Vagina (tissue), 2 donors: ENCODE results near the gene ZNF606.

Experiments used
- POLR2AphosphoS5 ChIP-seq, 2 donors: sonication (generic); formaldehyde crosslinking; IDR thresholded peaks; one replicate each; pipeline ENCODE4 v1.9.0; 2017; ENCODE audit warnings: antibody characterized with exemption in 2 of 2, mild to moderate bottlenecking in 2 of 2, low read depth in 1 of 2; ENCODE audit not compliant: insufficient read depth in 1 of 2
- TF ChIP-seq, protein P1 (sequence below), 3 experiments: fragments of 450-650 bp in 2 of 3; fragments of 200-600 bp in 1 of 3; sonication (generic) in 1 of 3; IDR thresholded peaks; one replicate each; pipeline ENCODE4 v1.5.1; 2017 to 2019; ENCODE audit warnings: antibody characterized with exemption in 3 of 3, mild to moderate bottlenecking in 2 of 3, moderate library complexity in 2 of 3

DNA sequence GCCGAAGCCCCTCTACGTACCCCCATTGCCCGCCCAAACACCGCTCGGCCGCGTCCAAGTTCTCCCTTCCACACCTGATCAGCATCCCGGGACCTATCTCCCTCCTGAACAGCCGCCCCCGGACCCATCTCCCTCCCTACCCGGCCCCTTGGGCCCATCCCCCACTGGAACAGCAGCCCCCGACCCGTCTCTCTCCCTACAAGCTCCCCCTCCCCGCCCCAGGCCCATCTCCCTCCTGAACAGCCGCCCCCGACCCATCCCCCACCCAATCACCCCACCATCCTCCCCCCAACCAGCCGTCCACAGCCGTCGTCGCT, 31.8 kb upstream of the ZNF606 start:
- TF ChIP-seq, protein P1, sequence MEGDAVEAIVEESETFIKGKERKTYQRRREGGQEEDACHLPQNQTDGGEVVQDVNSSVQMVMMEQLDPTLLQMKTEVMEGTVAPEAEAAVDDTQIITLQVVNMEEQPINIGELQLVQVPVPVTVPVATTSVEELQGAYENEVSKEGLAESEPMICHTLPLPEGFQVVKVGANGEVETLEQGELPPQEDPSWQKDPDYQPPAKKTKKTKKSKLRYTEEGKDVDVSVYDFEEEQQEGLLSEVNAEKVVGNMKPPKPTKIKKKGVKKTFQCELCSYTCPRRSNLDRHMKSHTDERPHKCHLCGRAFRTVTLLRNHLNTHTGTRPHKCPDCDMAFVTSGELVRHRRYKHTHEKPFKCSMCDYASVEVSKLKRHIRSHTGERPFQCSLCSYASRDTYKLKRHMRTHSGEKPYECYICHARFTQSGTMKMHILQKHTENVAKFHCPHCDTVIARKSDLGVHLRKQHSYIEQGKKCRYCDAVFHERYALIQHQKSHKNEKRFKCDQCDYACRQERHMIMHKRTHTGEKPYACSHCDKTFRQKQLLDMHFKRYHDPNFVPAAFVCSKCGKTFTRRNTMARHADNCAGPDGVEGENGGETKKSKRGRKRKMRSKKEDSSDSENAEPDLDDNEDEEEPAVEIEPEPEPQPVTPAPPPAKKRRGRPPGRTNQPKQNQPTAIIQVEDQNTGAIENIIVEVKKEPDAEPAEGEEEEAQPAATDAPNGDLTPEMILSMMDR (IDR thresholded peaks at IDR 0.05) = no peak
- TF ChIP-seq POLR2AphosphoS5 (IDR thresholded peaks at IDR 0.05; ENCODE audit: insufficient read depth in 1 of 2, low read depth in 1 of 2) = no peak
